ENCODE results near the gene RAB6B.

- TF ChIP-seq CTCF (IDR thresholded peaks at IDR 0.05): no peak
- TF ChIP-seq POLR2A (IDR thresholded peaks at IDR 0.05): no peak
Measured at GRCh38 chr3:133840055-133840737, 55.5 kb downstream of the RAB6B start.
